Mesenchymal stem cell (in vitro differentiated cells and primary cell): ENCODE measurements around the gene COL23A1.

Experiments
- DNase-seq: peaks from one replicate; pipeline ENCODE4 v3.0.0-alpha.2; 2013
- H2AFZ ChIP-seq: one replicate; pipeline ENCODE4 v1.6.1; 2013; ENCODE audit warnings: low read depth, mild to moderate bottlenecking, control low read depth, inconsistent platforms, low read length, moderate library complexity
- H2AK5ac ChIP-seq: 2 replicates; pipeline ENCODE4 v1.6.1; 2013; ENCODE audit warnings: low read length, moderate library complexity, mild to moderate bottlenecking, inconsistent platforms; ENCODE audit not compliant: severe bottlenecking
- H2BK120ac ChIP-seq: one replicate; pipeline ENCODE4 v1.6.1; 2013; ENCODE audit warnings: low read depth, mild to moderate bottlenecking, inconsistent platforms, low read length, moderate library complexity
- H2BK12ac ChIP-seq, 2 experiments: one replicate each; pipeline ENCODE4 v1.6.1; 2013; ENCODE audit warnings: inconsistent platforms in 2 of 2, low read length in 2 of 2, mild to moderate bottlenecking in 2 of 2, moderate library complexity in 2 of 2, control low read depth in 1 of 2
- H2BK15ac ChIP-seq: one replicate; pipeline ENCODE4 v1.6.1; 2013; ENCODE audit warnings: mild to moderate bottlenecking, low read depth, inconsistent platforms; ENCODE audit not compliant: poor library complexity, severe bottlenecking
- H2BK5ac ChIP-seq: 2 replicates; pipeline ENCODE4 v1.6.1; 2013; ENCODE audit warnings: low read depth, mild to moderate bottlenecking, low read length, control low read depth, inconsistent platforms; ENCODE audit not compliant: poor library complexity, severe bottlenecking
- H3K14ac ChIP-seq, 2 experiments: one replicate each; pipeline ENCODE4 v1.6.1; 2013; ENCODE audit warnings: inconsistent platforms in 2 of 2, low read length in 2 of 2, control low read depth in 1 of 2, mild to moderate bottlenecking in 1 of 2, moderate library complexity in 1 of 2
- H3K18ac ChIP-seq, 2 experiments: one replicate each; pipeline ENCODE4 v1.6.1; 2013; ENCODE audit warnings: inconsistent platforms in 2 of 2, low read length in 2 of 2, control low read depth in 1 of 2, low read depth in 1 of 2, mild to moderate bottlenecking in 1 of 2
- H3K23ac ChIP-seq, 2 experiments: one replicate each; pipeline ENCODE4 v1.6.1; 2013; ENCODE audit warnings: inconsistent platforms in 2 of 2, low read length in 2 of 2, mild to moderate bottlenecking in 2 of 2, moderate library complexity in 2 of 2, control low read depth in 1 of 2
- H3K27ac ChIP-seq: 2 replicates; pipeline ENCODE4 v1.5.1; 2013; ENCODE audit warnings: mild to moderate bottlenecking, moderate library complexity, low read length, control low read depth, inconsistent platforms; ENCODE audit not compliant: poor library complexity, severe bottlenecking
- H3K27me3 ChIP-seq, 2 experiments: 2 replicates each; pipeline versions ENCODE4 v1.6.1 to v1.7.0; 2013; ENCODE audit warnings: low read length in 2 of 2, mild to moderate bottlenecking in 2 of 2, moderate library complexity in 2 of 2, control low read depth in 1 of 2, inconsistent platforms in 1 of 2; ENCODE audit not compliant: control insufficient read depth in 1 of 2, insufficient read depth in 1 of 2
- H3K36me3 ChIP-seq, 2 experiments: 2 replicates each; pipeline versions ENCODE4 v1.6.1 to v1.7.0; 2013; ENCODE audit warnings: low read length in 2 of 2, control low read depth in 1 of 2, inconsistent platforms in 1 of 2, low read depth in 1 of 2, mild to moderate bottlenecking in 1 of 2; ENCODE audit not compliant: insufficient read depth in 2 of 2, control insufficient read depth in 1 of 2
- H3K4ac ChIP-seq, 2 experiments: one replicate each; pipeline ENCODE4 v1.6.1; 2013; ENCODE audit warnings: inconsistent platforms in 2 of 2, low read length in 2 of 2, mild to moderate bottlenecking in 2 of 2, moderate library complexity in 2 of 2, control low read depth in 1 of 2, low read depth in 1 of 2
- H3K4me1 ChIP-seq: 2 replicates; pipeline ENCODE4 v1.6.1; 2013; ENCODE audit warnings: low read depth, low read length, control low read depth; ENCODE audit not compliant: control insufficient read depth, insufficient read depth
- H3K4me2 ChIP-seq: 2 replicates; pipeline ENCODE4 v1.6.1; 2013; ENCODE audit warnings: low read length, mild to moderate bottlenecking, inconsistent platforms; ENCODE audit not compliant: poor library complexity, severe bottlenecking
- H3K4me3 ChIP-seq, 2 experiments: 2 replicates each; pipeline versions ENCODE4 v1.5.1 to v1.7.0; 2013; ENCODE audit warnings: low read length in 2 of 2, mild to moderate bottlenecking in 2 of 2, control low read depth in 1 of 2, low read depth in 1 of 2; ENCODE audit not compliant: insufficient read depth in 1 of 2
- H3K79me1 ChIP-seq: replicated peaks from 2 replicates; pipeline ENCODE4 v1.6.1; 2013; ENCODE audit warnings: mild to moderate bottlenecking, control low read depth, low read length, inconsistent platforms; ENCODE audit not compliant: poor library complexity, severe bottlenecking
- H3K9ac ChIP-seq: 2 replicates; pipeline ENCODE4 v1.7.0; 2013; ENCODE audit warnings: mild to moderate bottlenecking, low read length, moderate library complexity
- H3K9me3 ChIP-seq: 2 replicates; pipeline ENCODE4 v1.7.0; 2013; ENCODE audit warnings: mild to moderate bottlenecking, low read length; ENCODE audit not compliant: control insufficient read depth
- H4K8ac ChIP-seq: one replicate; pipeline ENCODE4 v1.6.1; 2013; ENCODE audit warnings: inconsistent platforms, mild to moderate bottlenecking, low read length, moderate library complexity
- H4K91ac ChIP-seq: one replicate; pipeline ENCODE4 v1.6.1; 2013; ENCODE audit warnings: mild to moderate bottlenecking, low read length, inconsistent platforms
- WGBS: methylation state at CpG from one replicate; pipeline ENCODE4 v1.1.7; 2013; ENCODE audit warnings: mixed read lengths; 5-methylcytosine and 5-hydroxymethylcytosine counted together

COL23A1 gene

GRCh38 chr5:178337334-178337741 is 252.9 kb downstream of the COL23A1 start:
- WGBS = 70% methylated on average over 4 of the region's 7 CpGs
- H4K91ac ChIP-seq = no peak overlapping the region

GRCh38 chr5:178336889-178337288 is 253.3 kb downstream of the COL23A1 start:
- Histone ChIP-seq H2AFZ (no peak overlapping the region), H3K36me3 (no peaks in the 10 kb centered on the region), H3K18ac (no peak overlapping the region), H3K14ac (no peak overlapping the region), H3K4me2 (no peak overlapping the region), H4K91ac (no peak overlapping the region), H3K23ac (no peak overlapping the region), H3K4me1 (peaks cover 1% of the 10 kb centered on the region), H3K4ac (no peak overlapping the region), H2BK5ac (no peak overlapping the region), H3K9me3 (no peaks in the 10 kb centered on the region), H3K4me3 (no peak overlapping the region), H2BK120ac (no peak overlapping the region), H3K9ac (no peak overlapping the region), H2BK15ac (no peak overlapping the region), H3K79me1 (no peaks in the 10 kb centered on the region), H2AK5ac (no peak overlapping the region), H4K8ac (no peak overlapping the region), H3K27ac (no peak overlapping the region), H3K27me3 (peaks cover 0 to 65% of the 10 kb centered on the region in 2 experiments), H2BK12ac (no peak overlapping the region)
- DNase-seq = no peak
- 78% methylated on average over 21 of the region's 21 CpGs for WGBS

More at GRCh38 chr5:178337334-178337741, 252.9 kb downstream of the COL23A1 start:
- no peak overlapping the region for H2BK120ac ChIP-seq
- peaks cover 0 to 65% of the 10 kb centered on the region in 2 experiments for H3K27me3 ChIP-seq
- H3K18ac ChIP-seq = no peak overlapping the region
- no peak overlapping the region for H3K27ac ChIP-seq
- no peak overlapping the region for H2AK5ac ChIP-seq
- H3K4me2 ChIP-seq = no peak overlapping the region
- H3K9me3 ChIP-seq = no peaks in the 10 kb centered on the region
- H3K4me3 ChIP-seq = no peak overlapping the region
- H2BK15ac ChIP-seq = no peak overlapping the region
- no peak overlapping the region for H2BK5ac ChIP-seq
- H3K4ac ChIP-seq = no peak overlapping the region
- no peak overlapping the region for H3K14ac ChIP-seq
- no peak overlapping the region for H2AFZ ChIP-seq
- no peaks in the 10 kb centered on the region for H3K36me3 ChIP-seq
- no peak overlapping the region for H3K9ac ChIP-seq
- H4K8ac ChIP-seq = no peak overlapping the region
- no peaks in the 10 kb centered on the region for H3K79me1 ChIP-seq
- no peak overlapping the region for H3K23ac ChIP-seq
- peaks cover 1% of the 10 kb centered on the region for H3K4me1 ChIP-seq
- H2BK12ac ChIP-seq = no peak overlapping the region
- no peak for DNase-seq

GRCh38 chr5:178335302-178336030 is 254.7 kb downstream of the COL23A1 start:
- H3K4ac ChIP-seq = no peak overlapping the region
- no peak overlapping the region for H2AFZ ChIP-seq
- WGBS = 65% methylated on average over 8 of the region's 8 CpGs
- no peak overlapping the region for H3K14ac ChIP-seq
- H3K79me1 ChIP-seq = no peaks in the 10 kb centered on the region
- H4K8ac ChIP-seq = no peak overlapping the region
- no peak overlapping the region for H2BK120ac ChIP-seq
- no peak overlapping the region for H3K4me2 ChIP-seq
- no peak overlapping the region for H3K27ac ChIP-seq
- H2AK5ac ChIP-seq = no peak overlapping the region
- H2BK12ac ChIP-seq = no peak overlapping the region
- H2BK15ac ChIP-seq = no peak overlapping the region
- H4K91ac ChIP-seq = no peak overlapping the region
- H3K23ac ChIP-seq = no peak overlapping the region
- H3K4me3 ChIP-seq = no peak overlapping the region
- H3K9ac ChIP-seq = no peak overlapping the region
- no peaks in the 10 kb centered on the region for H3K36me3 ChIP-seq
- no peak overlapping the region for H2BK5ac ChIP-seq
- peaks cover 1% of the 10 kb centered on the region for H3K4me1 ChIP-seq
- no peaks in the 10 kb centered on the region for H3K9me3 ChIP-seq
- no peak for DNase-seq
- H3K27me3 ChIP-seq = peaks cover 0 to 78% of the 10 kb centered on the region in 2 experiments
- no peak overlapping the region for H3K18ac ChIP-seq

GRCh38 chr5:178334861-178335260 is 255.3 kb downstream of the COL23A1 start:
- H3K27ac ChIP-seq = no peak overlapping the region
- H2BK12ac ChIP-seq = no peak overlapping the region
- peaks cover 1% of the 10 kb centered on the region for H3K4me1 ChIP-seq
- no peak overlapping the region for H2AK5ac ChIP-seq
- no peak overlapping the region for H3K9ac ChIP-seq
- 87% methylated on average over 8 of the region's 8 CpGs for WGBS
- no peak overlapping the region for H2BK120ac ChIP-seq
- no peak overlapping the region for H4K8ac ChIP-seq
- H2BK15ac ChIP-seq = no peak overlapping the region
- no peaks in the 10 kb centered on the region for H3K9me3 ChIP-seq
- DNase-seq = no peak
- H3K23ac ChIP-seq = no peak overlapping the region
- H3K4ac ChIP-seq = no peak overlapping the region
- no peak overlapping the region for H2AFZ ChIP-seq
- H3K4me2 ChIP-seq = no peak overlapping the region
- no peak overlapping the region for H4K91ac ChIP-seq
- no peaks in the 10 kb centered on the region for H3K36me3 ChIP-seq
- no peak overlapping the region for H3K4me3 ChIP-seq
- peaks cover 0 to 81% of the 10 kb centered on the region in 2 experiments for H3K27me3 ChIP-seq
- no peaks in the 10 kb centered on the region for H3K79me1 ChIP-seq
- H3K14ac ChIP-seq = no peak overlapping the region
- H3K18ac ChIP-seq = no peak overlapping the region
- no peak overlapping the region for H2BK5ac ChIP-seq
